Measurements from ENCODE around the gene OR11H1.
"Not testable (repeated sequence)": the region's sequence is repeated elsewhere in the genome, so short reads cannot be mapped to it uniquely, and the experiment has no call there.

The OR11H1 gene, protein sequence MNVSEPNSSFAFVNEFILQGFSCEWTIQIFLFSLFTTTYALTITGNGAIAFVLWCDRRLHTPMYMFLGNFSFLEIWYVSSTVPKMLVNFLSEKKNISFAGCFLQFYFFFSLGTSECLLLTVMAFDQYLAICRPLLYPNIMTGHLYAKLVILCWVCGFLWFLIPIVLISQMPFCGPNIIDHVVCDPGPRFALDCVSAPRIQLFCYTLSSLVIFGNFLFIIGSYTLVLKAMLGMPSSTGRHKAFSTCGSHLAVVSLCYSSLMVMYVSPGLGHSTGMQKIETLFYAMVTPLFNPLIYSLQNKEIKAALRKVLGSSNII

DNA sequence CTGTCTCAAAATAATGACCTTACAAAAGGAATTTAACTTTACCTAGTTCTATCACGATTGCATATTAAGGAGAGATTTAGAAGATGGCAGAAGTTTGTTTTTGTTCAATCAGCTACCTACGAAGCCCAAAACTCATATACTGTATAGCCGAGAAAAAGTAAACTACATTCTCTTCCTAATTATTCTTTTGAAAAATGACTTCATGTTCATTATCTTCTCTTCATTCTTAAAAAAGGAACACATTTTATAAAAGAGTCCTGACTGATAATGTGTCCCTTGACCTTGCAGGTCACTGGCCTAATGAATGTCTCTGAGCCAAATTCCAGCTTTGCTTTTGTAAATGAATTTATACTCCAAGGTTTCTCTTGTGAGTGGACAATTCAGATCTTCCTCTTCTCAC lies at the start of gene OR11H1:
OR11H1 (plus strand) TSS at position 301 of the 400 bp plus-strand sequence; CDS start at position 301, 0 bp downstream.
- not testable (repeated sequence) for DNase-seq (ENCODE audit: low read depth in 2 of 3, low spot score in 2 of 3)

DNA sequence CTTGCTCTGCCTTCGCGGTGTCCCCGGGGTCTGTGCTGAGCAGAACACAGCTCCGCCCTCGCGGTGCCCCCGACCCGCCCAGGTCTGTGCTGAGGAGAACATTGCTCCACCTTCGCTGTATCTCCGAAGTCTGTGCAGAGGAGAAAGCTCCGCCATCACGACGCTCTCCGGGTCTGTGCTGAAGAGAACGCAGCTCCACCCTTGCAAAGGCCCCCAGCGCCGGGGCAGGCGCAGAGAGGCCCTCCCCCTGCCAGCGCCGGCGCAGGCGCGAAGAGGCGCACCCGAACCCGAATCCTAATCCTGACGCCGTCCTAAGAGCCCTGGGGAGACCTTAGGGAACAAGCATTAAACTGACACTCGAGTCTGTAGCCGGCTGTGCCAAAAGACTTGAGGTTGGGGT lies 18.0 kb upstream of the OR11H1 start:
- DNase-seq (ENCODE audit: low read depth in 2 of 3, low spot score in 2 of 3) = not testable (repeated sequence)

DNA sequence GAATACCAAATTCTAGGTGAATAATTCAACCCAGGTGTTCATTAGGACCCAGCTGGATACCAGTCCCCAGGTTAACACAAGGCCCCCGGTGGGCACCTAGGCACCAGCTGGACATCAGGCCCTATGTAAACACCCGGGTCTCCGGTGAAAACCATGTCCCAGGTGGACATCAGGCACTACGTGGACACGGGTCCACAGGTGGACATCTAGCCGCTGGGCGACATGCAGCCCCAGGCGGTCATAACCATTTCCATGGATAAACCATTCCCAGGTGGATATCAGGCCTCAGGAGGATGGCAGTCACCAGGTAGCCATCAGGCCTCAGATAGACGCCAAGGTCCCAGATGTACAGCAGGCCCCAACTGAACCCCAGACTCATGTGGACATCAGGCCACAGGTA lies 12.1 kb upstream of the OR11H1 start:
- not testable (repeated sequence) for DNase-seq (ENCODE audit: low read depth in 2 of 3, low spot score in 2 of 3)

DNA sequence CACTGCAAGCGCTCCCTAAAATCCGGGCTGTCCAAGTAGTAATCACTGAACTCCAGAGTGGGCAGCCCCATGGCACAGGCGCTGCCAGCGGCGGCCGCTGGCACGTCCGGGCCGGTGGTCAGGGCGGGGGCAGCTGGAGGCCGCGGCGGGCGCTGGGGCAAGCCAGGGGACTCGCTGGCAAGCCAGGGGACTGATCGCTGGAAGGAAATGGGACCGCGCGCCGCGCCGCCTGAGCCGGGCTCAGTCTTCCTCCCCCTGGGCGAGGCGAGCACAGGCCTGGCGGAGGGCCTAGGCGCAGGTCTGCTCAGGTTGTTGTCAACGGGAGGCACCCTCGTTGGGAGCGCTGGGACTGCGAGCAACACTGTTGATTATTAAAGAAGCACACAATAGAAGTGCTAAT lies 25.8 kb downstream of the OR11H1 start:
- not testable (repeated sequence) for DNase-seq (ENCODE audit: low read depth in 2 of 3, low spot score in 2 of 3)

DNA sequence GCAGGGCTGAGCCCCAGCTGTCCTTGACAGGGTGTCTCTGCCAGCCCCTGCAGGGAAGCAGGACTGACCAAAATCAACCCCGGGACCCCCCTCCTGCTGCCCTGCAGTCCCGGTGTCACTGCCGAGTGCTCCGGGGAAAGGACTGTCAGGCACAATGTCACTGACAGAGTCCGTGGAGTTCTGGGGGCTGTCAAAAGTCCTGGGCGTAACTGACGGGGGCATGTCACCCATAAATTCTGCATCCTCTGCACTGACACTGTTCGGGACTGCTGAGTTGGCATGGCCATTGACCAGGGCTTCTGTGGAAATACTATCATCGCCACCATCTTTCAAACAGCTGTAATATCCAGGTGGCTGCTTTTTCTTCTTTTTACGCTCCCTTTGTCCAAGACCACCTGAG lies 35.5 kb downstream of the OR11H1 start:
- not testable (repeated sequence) for DNase-seq (ENCODE audit: low read depth in 2 of 3, low spot score in 2 of 3)

DNA sequence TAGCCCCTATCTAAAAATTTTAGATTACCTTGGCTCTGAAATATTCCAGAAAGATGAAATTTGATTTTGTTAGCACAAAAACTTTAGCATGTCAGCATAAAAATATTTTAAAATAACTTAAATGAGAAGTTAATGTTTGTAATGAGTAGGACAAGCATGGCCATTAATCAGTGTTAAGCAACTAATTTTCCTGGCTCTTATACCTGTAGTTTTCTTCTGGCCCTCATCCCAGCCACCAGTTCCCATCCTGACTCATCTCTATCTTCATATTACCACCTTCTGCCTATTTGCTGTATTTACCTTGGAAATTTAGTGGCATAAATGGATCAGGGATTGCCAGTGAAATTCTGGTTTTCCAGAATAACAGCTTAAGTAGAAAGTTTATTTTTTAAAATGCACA lies 37.1 kb downstream of the OR11H1 start:
- DNase-seq (ENCODE audit: low read depth in 2 of 3, low spot score in 2 of 3) = not testable (repeated sequence)

Data from activated CD8-positive, alpha-beta memory T cell treated with anti-CD3 and anti-CD28 coated beads for 48 hours (primary cell).